GM23338 (cell line): Measurements from ENCODE around the gene COPB2. TPM values are rescaled to one million over a fixed set of nuclear protein-coding genes. Genes with fewer than 3 reads are reported as not detected.

Experiments
- ATAC-seq: fragments of 200-7000 bp; cut with Tn5 transposase; 3 replicates; pipeline ENCODE4 v1.9.1; 2020
- DNase-seq: peaks from one replicate; pipeline ENCODE4 v3.0.0-alpha.2; 2015; ENCODE audit warnings: low spot score
- H2AFZ ChIP-seq: fragments of 200-600 bp; sonication (generic); 2 replicates; pipeline ENCODE4 v1.8.0; 2016; ENCODE audit warnings: antibody characterized with exemption, mild to moderate bottlenecking, moderate library complexity
- H3F3A ChIP-seq: fragments of 200-600 bp; sonication (generic); replicated peaks from 2 replicates; pipeline ENCODE4 v1.8.0; 2017; ENCODE audit warnings: antibody characterized with exemption, mixed run types, low read depth
- H3K27ac ChIP-seq: fragments of 200-600 bp; sonication (generic); 2 replicates; pipeline ENCODE4 v1.6.1; 2016; ENCODE audit warnings: low read depth
- H3K27me3 ChIP-seq: fragments of 200-600 bp; sonication (generic); 2 replicates; pipeline ENCODE4 v1.8.0; 2016; ENCODE audit warnings: mild to moderate bottlenecking, mixed run types, moderate library complexity; ENCODE audit not compliant: insufficient read depth
- H3K36me3 ChIP-seq: fragments of 200-600 bp; sonication (generic); 2 replicates; pipeline ENCODE4 v1.8.0; 2016; ENCODE audit warnings: mild to moderate bottlenecking; ENCODE audit not compliant: insufficient read depth
- H3K4me1 ChIP-seq: fragments of 200-600 bp; sonication (generic); 2 replicates; pipeline ENCODE4 v1.8.0; 2016; ENCODE audit warnings: mild to moderate bottlenecking, moderate library complexity; ENCODE audit not compliant: insufficient read depth
- H3K4me2 ChIP-seq: fragments of 200-600 bp; sonication (generic); 2 replicates; pipeline ENCODE4 v1.7.1; 2017; ENCODE audit warnings: mixed run types
- H3K4me3 ChIP-seq: fragments of 200-600 bp; sonication (generic); 2 replicates; pipeline ENCODE4 v1.6.1; 2016; ENCODE audit warnings: mixed run types
- H3K79me2 ChIP-seq: fragments of 200-600 bp; sonication (generic); replicated peaks from 2 replicates; pipeline ENCODE4 v1.8.0; 2017; ENCODE audit warnings: mild to moderate bottlenecking; ENCODE audit not compliant: insufficient read depth
- H3K9me2 ChIP-seq: fragments of 200-600 bp; sonication (generic); 2 replicates; pipeline ENCODE4 v1.8.0; 2017; ENCODE audit not compliant: insufficient read depth
- H4K20me1 ChIP-seq: fragments of 200-600 bp; sonication (generic); replicated peaks from 2 replicates; pipeline ENCODE4 v1.8.0; 2017; ENCODE audit warnings: mild to moderate bottlenecking; ENCODE audit not compliant: insufficient read depth
- H3K27ac Mint-ChIP-seq: 2 replicates; pipeline ENCODE4 v1.8.0; 2020; ENCODE audit warnings: inconsistent platforms, mild to moderate bottlenecking, moderate library complexity, mixed read lengths
- H3K27me3 Mint-ChIP-seq: 3 replicates; pipeline ENCODE4 v1.8.0; 2022; ENCODE audit warnings: low read depth, mild to moderate bottlenecking, moderate library complexity, mixed read lengths, inconsistent platforms; ENCODE audit not compliant: insufficient read depth, poor library complexity
- H3K36me3 Mint-ChIP-seq: 3 replicates; pipeline ENCODE4 v1.8.0; 2021; ENCODE audit warnings: low read depth, mild to moderate bottlenecking, inconsistent platforms, moderate library complexity, mixed read lengths
- H3K4me1 Mint-ChIP-seq: 3 replicates; pipeline ENCODE4 v1.8.0; 2020; ENCODE audit warnings: mild to moderate bottlenecking, inconsistent platforms, mixed read lengths
- H3K4me3 Mint-ChIP-seq: 3 replicates; pipeline ENCODE4 v1.8.0; 2021; ENCODE audit warnings: moderate library complexity, mild to moderate bottlenecking, inconsistent platforms, mixed read lengths
- H3K9me3 Mint-ChIP-seq: 3 replicates; pipeline ENCODE4 v1.8.0; 2020; ENCODE audit warnings: moderate library complexity, mild to moderate bottlenecking, inconsistent platforms, mixed read lengths
- CREB1 ChIP-seq: fragments of 250-450 bp; sonication (Bioruptor Pico); IDR thresholded peaks from 2 replicates; pipeline ENCODE4 v1.5.0; 2020; ENCODE audit warnings: low read depth, mild to moderate bottlenecking, moderate library complexity
- EZH2phosphoT487 ChIP-seq: fragments of 200-600 bp; sonication (generic); IDR thresholded peaks from one replicate; pipeline ENCODE4 v1.8.1; 2018; ENCODE audit warnings: antibody characterized with exemption; ENCODE audit not compliant: unreplicated experiment
- JUNB ChIP-seq: IDR thresholded peaks from one replicate; pipeline ENCODE4 v1.6.1; 2016; ENCODE audit warnings: antibody characterized with exemption; ENCODE audit not compliant: unreplicated experiment
- STAT1 ChIP-seq: IDR thresholded peaks from one replicate; pipeline ENCODE4 v1.6.1; 2016; ENCODE audit warnings: antibody characterized with exemption; ENCODE audit not compliant: unreplicated experiment
- ZNF114 ChIP-seq: fragments of 250-450 bp; sonication (Bioruptor Pico); IDR thresholded peaks from 2 replicates; pipeline ENCODE4 v1.5.0; 2020; ENCODE audit warnings: mild to moderate bottlenecking, moderate library complexity
- ZNF462 ChIP-seq: fragments of 250-450 bp; sonication (Bioruptor Pico); IDR thresholded peaks from 2 replicates; pipeline ENCODE4 v1.5.0; 2020; ENCODE audit warnings: mild to moderate bottlenecking, moderate library complexity
- polyA plus RNA-seq: library from polyadenylated mRNA; unstranded; fragments of >200 nt; fragmentation: Nextera tagmentation; extraction: Ambion mirVana; gene quantifications from 2 replicates; pipeline ENCODE4 v1.2.1, GENCODE V29; 2016
- total RNA-seq: library from RNA; depleted of rRNA; stranded (reverse); fragments of >200 nt; shearing (Covaris generic); gene quantifications from 2 replicates; pipeline ENCODE4 v1.2.3, GENCODE V29; 2014

COPB2 gene
- total and polyA plus RNA-seq, 2 experiments from 2014 or later = 48.2 to 89.1 TPM

GRCh38 chr3:139396707-139397106 is 7.3 kb upstream of the COPB2 start (continued):
- TF ChIP-seq ZNF462 (CRISPR knock-in tag) (no peak), ZNF114 (no peak), CREB1 (CRISPR knock-in tag) (no peak)

GRCh38 chr3:139394116-139394515 is 4.7 kb upstream of the COPB2 start:
- Mint-ChIP-seq H3K9me3 (no peaks in the 10 kb centered on the region; the same call in 2 of the 3 replicates), H3K36me3 (peaks cover 3% of the 10 kb centered on the region; the same call in 1 of the 3 replicates), H3K27me3 (peaks cover 2% of the 10 kb centered on the region), H3K4me3 (no peak overlapping the region), H3K27ac (no peak overlapping the region), H3K4me1 (peaks cover 3% of the 10 kb centered on the region; the same call in 2 of the 3 replicates)
- Histone ChIP-seq H3K27ac (no peak overlapping the region), H2AFZ (no peak overlapping the region), H3K79me2 (peaks cover 17% of the 10 kb centered on the region), H3K4me1 (0 out of 2 replicates have a peak, but pooled peaks cover 3% of the 10 kb centered on the region), H3K27me3 (no peaks in the 10 kb centered on the region), H3K4me3 (no peak overlapping the region), H3K36me3 (no peaks in the 10 kb centered on the region), H3K4me2 (no peak overlapping the region), H4K20me1 (no peaks in the 10 kb centered on the region), H3K9me2 (no peaks in the 10 kb centered on the region), H3F3A (0 out of 2 replicates have a peak, but pooled peaks cover 6% of the 10 kb centered on the region)
- ATAC-seq (no peak), DNase-seq (no peak)
- TF ChIP-seq EZH2phosphoT487 (no peak), JUNB (no peak), STAT1 (no peak)
